Chondrocyte (in vitro differentiated cells): ENCODE data around the gene CDKL2. TPM values are rescaled to one million over a fixed set of nuclear protein-coding genes. Genes with fewer than 3 reads are reported as not detected.
"Not testable (repeated sequence)": the region's sequence is repeated elsewhere in the genome, so short reads cannot be mapped to it uniquely, and the experiment has no call there.

Experiments used
- DNase-seq: peaks from one replicate; pipeline ENCODE4 v3.0.0; 2021; ENCODE audit warnings: mixed read lengths, low spot score
- H3K27ac Mint-ChIP-seq: one replicate; pipeline ENCODE4 v1.8.0; 2021; ENCODE audit warnings: mild to moderate bottlenecking, moderate library complexity, mixed read lengths; ENCODE audit not compliant: unreplicated experiment
- H3K27me3 Mint-ChIP-seq: 2 replicates; pipeline ENCODE4 v1.8.0; 2021; ENCODE audit warnings: low read depth, mixed read lengths
- H3K36me3 Mint-ChIP-seq: 2 replicates; pipeline ENCODE4 v1.8.0; 2021; ENCODE audit warnings: low read depth, mixed read lengths
- H3K4me1 Mint-ChIP-seq: 2 replicates; pipeline ENCODE4 v1.8.0; 2021; ENCODE audit warnings: low read depth, mild to moderate bottlenecking, mixed read lengths
- H3K4me3 Mint-ChIP-seq: one replicate; pipeline ENCODE4 v1.8.0; 2021; ENCODE audit warnings: mild to moderate bottlenecking, moderate library complexity, mixed read lengths; ENCODE audit not compliant: unreplicated experiment
- H3K9me3 Mint-ChIP-seq: 2 replicates; pipeline ENCODE4 v1.8.0; 2021; ENCODE audit warnings: low read depth, mixed read lengths
- total RNA-seq: library from RNA; stranded (reverse); gene quantifications from 3 replicates; pipeline ENCODE4 v1.2.1, GENCODE V29; 2021
- TF ChIP-seq, protein P1 (sequence below): fragments of 200-600 bp; sonication (generic); IDR thresholded peaks from 2 replicates; pipeline ENCODE4 v1.5.0; 2021; ENCODE audit warnings: antibody characterized with exemption, mild to moderate bottlenecking, moderate library complexity

Gene CDKL2
- total RNA-seq, 1 donor from 2014 or later: 4.2 TPM

- Mint-ChIP-seq H3K4me3 (no peak overlapping the region), H3K9me3 (no peaks in the 10 kb centered on the region), H3K27me3 (no peaks in the 10 kb centered on the region), H3K4me1 (peaks cover 5% of the 10 kb centered on the region), H3K36me3 (peaks cover 2% of the 10 kb centered on the region), H3K27ac (no peak overlapping the region)
- TF ChIP-seq, protein P1, sequence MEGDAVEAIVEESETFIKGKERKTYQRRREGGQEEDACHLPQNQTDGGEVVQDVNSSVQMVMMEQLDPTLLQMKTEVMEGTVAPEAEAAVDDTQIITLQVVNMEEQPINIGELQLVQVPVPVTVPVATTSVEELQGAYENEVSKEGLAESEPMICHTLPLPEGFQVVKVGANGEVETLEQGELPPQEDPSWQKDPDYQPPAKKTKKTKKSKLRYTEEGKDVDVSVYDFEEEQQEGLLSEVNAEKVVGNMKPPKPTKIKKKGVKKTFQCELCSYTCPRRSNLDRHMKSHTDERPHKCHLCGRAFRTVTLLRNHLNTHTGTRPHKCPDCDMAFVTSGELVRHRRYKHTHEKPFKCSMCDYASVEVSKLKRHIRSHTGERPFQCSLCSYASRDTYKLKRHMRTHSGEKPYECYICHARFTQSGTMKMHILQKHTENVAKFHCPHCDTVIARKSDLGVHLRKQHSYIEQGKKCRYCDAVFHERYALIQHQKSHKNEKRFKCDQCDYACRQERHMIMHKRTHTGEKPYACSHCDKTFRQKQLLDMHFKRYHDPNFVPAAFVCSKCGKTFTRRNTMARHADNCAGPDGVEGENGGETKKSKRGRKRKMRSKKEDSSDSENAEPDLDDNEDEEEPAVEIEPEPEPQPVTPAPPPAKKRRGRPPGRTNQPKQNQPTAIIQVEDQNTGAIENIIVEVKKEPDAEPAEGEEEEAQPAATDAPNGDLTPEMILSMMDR: no peak
- no peak for DNase-seq
Observed at GRCh38 chr4:75549019-75549418, 81.3 kb downstream of the CDKL2 start.

DNA sequence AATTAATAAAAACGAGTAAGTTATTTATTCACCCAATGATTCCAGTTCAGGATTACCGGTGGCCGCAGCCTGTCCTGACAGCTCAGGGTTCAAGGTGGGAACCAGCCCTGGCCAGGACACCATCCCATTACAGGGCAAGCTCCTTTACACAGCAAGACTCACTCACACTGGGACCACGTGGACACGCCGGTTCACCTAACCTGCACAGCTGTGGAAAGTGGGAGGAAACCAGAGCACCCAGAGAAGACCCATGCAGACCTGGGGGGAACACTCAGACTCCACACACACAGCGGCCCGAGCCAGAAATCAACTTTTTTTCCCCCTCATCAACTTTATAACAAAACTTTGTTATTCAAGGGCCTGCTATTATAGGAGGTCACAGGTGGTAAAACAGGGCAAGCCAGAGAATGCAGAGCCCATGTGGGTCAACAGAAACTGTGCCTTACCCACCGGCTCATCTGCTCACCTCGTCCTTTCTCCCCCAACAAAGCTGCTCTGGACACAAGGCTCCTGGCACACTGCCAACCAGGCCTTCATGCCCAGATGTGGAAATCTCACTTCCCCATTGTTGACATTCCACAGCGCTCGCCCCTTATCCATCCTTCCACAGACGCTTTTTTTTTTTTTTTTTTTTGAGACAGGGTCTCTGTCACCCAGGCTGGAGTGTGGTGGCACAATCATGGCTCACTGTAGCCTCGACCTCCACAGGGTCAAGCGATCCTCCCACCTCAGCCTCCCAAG, 82.5 kb downstream of the CDKL2 start:
- Mint-ChIP-seq H3K27me3 (no peaks in the 10 kb centered on the region), H3K36me3 (peaks cover 5% of the 10 kb centered on the region), H3K9me3 (no peaks in the 10 kb centered on the region), H3K4me1 (peaks cover 5% of the 10 kb centered on the region), H3K27ac (no peak overlapping the region), H3K4me3 (no peak overlapping the region)
- DNase-seq: no peak
- TF ChIP-seq, protein P1: no peak

DNA sequence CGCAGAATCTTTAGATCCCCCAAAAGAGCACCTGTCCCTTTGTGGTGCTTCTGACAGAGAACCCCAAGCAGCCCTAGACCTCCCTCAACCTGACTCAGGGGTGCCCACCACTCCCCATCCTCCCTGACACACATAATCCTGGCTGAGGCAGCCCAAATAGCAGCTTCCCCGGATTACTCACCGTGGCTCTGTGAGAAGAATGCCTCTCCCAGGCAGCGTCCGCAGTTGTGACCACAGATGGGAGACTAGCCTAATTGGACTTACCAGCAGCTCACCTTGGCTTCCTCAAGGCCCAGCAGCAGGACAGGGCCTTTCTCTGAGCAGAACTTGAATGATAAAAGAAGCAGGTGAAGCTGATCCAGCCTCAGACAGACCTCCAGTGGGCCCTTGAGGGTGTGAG, 84.8 kb downstream of the CDKL2 start:
- Mint-ChIP-seq H3K36me3 (peaks cover 5% of the 10 kb centered on the region), H3K27ac (no peak overlapping the region), H3K9me3 (no peaks in the 10 kb centered on the region), H3K4me1 (peaks cover 5% of the 10 kb centered on the region), H3K4me3 (no peak overlapping the region), H3K27me3 (no peaks in the 10 kb centered on the region)
- DNase-seq: no peak
- TF ChIP-seq, protein P1: no peak

GRCh38 chr4:75544870-75545269, 85.5 kb downstream of the CDKL2 start:
- Mint-ChIP-seq H3K36me3 (peaks cover 5% of the 10 kb centered on the region), H3K27ac (no peak overlapping the region), H3K4me1 (peaks cover 5% of the 10 kb centered on the region), H3K27me3 (no peaks in the 10 kb centered on the region), H3K4me3 (no peak overlapping the region), H3K9me3 (no peaks in the 10 kb centered on the region)
- TF ChIP-seq, protein P1: no peak
- no peak for DNase-seq

GRCh38 chr4:75544220-75544619, 86.1 kb downstream of the CDKL2 start:
- H3K27ac Mint-ChIP-seq, H3K27me3 Mint-ChIP-seq, H3K4me1 Mint-ChIP-seq, DNase-seq, H3K9me3 Mint-ChIP-seq, H3K36me3 Mint-ChIP-seq, H3K4me3 Mint-ChIP-seq: not testable (repeated sequence)

DNA sequence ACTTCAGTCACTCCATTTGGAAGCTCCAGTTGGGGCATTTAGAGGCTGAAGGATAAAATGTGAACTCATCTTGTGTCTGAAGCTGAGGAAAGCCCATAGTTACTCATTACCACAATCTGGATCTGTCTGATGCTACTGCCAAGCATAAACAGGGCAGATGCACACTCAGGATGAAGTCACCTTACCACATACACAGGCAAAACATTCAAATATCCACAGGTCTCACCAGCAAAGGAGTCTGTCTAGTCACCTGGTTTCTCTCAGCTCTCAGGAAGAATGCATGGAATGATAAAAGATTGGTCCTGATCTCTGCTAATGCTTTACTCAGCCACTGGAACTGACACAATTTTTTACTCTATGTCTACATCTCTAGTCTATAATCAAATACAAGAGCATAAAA, 87.5 kb downstream of the CDKL2 start:
- TF ChIP-seq, protein P1: no peak
- Mint-ChIP-seq H3K27me3 (no peaks in the 10 kb centered on the region), H3K4me3 (no peak overlapping the region), H3K9me3 (peaks cover 8% of the 10 kb centered on the region), H3K27ac (no peak overlapping the region), H3K4me1 (peaks cover 2% of the 10 kb centered on the region), H3K36me3 (peaks cover 4% of the 10 kb centered on the region)
- DNase-seq: no peak

DNA sequence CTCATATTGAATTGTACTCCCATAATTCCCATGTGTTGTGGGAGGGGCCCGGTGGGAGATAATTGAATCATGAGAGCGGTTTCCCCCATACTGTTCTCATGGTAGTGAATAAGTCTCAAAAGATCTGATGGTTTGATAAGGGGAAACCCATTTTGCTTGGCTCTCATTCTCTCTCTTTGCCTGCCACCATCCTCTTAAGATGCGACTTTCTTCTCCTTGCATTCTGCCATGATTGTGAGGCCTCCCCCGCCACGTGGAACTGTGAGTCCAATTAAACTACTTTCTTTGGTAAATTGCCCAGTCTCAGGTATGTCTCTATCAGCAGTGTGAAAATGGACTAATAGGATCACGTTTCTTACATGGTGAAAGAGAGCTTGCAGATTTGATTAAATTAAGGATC, 93.0 kb downstream of the CDKL2 start:
- not testable (repeated sequence) for H3K4me1 Mint-ChIP-seq, H3K27me3 Mint-ChIP-seq, H3K27ac Mint-ChIP-seq, DNase-seq, H3K4me3 Mint-ChIP-seq
- Mint-ChIP-seq H3K9me3 (peaks cover 24% of the 10 kb centered on the region), H3K36me3 (peaks cover 15% of the 10 kb centered on the region)

DNA sequence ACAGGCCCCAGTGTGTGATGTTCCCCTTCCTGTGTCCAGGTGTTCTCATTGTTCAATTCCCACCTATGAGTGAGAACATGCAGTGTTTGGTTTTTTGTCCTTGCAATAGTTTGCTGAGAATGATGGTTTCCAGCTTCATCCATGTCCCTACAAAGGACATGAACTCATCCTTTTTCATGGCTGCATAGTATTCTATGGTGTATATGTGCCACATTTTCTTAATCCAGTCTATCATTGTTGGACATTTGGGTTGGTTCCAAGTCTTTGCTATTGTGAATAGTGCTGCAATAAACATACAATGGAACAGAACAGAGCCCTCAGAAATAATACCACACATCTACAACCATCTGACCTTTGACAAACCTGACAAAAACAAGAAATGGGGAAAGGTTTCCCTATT, 96.4 kb downstream of the CDKL2 start:
- Mint-ChIP-seq H3K9me3 (peaks cover 38% of the 10 kb centered on the region), H3K36me3 (peaks cover 34% of the 10 kb centered on the region)
- H3K4me1 Mint-ChIP-seq, H3K27ac Mint-ChIP-seq, H3K27me3 Mint-ChIP-seq, DNase-seq, H3K4me3 Mint-ChIP-seq: not testable (repeated sequence)
